ENCODE results near the gene BPIFB3.
"Not testable (repeated sequence)": the region's sequence is repeated elsewhere in the genome, so short reads cannot be mapped to it uniquely, and the experiment has no call there.

The BPIFB3 gene

GRCh38 chr20:33083544-33084340, 30.0 kb downstream of the BPIFB3 start:
- DNase-seq (ENCODE audit: low read depth in 4 of 4, low spot score in 1 of 4), result no peak

- DNase-seq (ENCODE audit: low read depth in 4 of 4, low spot score in 1 of 4), result no peak
Measured at GRCh38 chr20:33084722-33085121, 31.0 kb downstream of the BPIFB3 start.

- no peak for DNase-seq (ENCODE audit: low read depth in 4 of 4, low spot score in 1 of 4)
Measured at GRCh38 chr20:33086052-33086722, 32.5 kb downstream of the BPIFB3 start.

- no peak for DNase-seq (ENCODE audit: low read depth in 4 of 4, low spot score in 1 of 4)
Measured at GRCh38 chr20:33091147-33091546, 37.4 kb downstream of the BPIFB3 start.

- DNase-seq (ENCODE audit: low read depth in 4 of 4, low spot score in 1 of 4), result no peak
Measured at GRCh38 chr20:33091693-33092092, 38.0 kb downstream of the BPIFB3 start.

DNA sequence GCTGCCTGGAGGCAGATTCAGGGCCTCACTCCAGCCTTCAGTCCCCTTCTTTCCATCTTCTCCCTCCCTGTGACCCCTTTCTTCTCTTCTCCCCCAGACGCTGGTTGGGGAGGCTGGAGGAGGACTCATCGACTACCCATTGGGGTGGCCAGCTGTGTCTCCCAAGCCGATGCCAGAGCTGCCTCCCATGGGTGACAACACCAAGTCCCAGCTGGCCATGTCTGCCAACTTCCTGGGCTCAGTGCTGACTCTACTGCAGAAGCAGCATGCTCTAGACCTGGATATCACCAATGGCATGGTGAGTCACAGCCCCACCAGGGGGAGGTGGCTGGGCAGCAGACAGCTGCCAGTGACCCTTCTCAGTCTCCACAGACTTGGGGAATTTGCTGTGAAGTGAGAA, 38.7 kb downstream of the BPIFB3 start:
- DNase-seq (ENCODE audit: low read depth in 4 of 4, low spot score in 1 of 4), result no peak

DNA sequence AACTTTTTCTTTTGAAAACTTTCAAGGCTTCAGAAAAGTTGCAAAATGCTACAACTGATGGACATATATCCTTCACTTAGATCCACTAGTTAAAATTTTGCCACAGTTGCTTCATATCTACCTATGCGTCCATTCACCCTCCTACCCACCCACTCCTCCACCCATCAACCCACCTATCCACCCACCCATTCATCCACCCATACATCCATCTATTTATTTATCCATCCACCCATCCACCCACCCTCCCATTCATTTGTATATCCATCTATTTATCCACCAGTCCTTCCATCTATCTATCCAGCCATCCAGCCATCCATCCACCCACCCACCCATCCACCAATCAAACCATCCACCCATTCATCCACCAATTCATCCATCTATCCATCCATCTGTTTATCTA, 39.4 kb downstream of the BPIFB3 start:
- DNase-seq (ENCODE audit: low read depth in 4 of 4, low spot score in 1 of 4), result no peak

GRCh38 chr20:33093582-33093981, 39.9 kb downstream of the BPIFB3 start:
- no peak for DNase-seq (ENCODE audit: low read depth in 4 of 4, low spot score in 1 of 4)

GRCh38 chr20:33095249-33095648, 41.5 kb downstream of the BPIFB3 start:
- no peak for DNase-seq (ENCODE audit: low read depth in 4 of 4, low spot score in 1 of 4)

- DNase-seq (ENCODE audit: low read depth in 4 of 4, low spot score in 1 of 4), result peak in 3 of 4 experiments; percentile 7 to 21 (median 8)
Measured at GRCh38 chr20:33095902-33096584, 42.3 kb downstream of the BPIFB3 start.

DNA sequence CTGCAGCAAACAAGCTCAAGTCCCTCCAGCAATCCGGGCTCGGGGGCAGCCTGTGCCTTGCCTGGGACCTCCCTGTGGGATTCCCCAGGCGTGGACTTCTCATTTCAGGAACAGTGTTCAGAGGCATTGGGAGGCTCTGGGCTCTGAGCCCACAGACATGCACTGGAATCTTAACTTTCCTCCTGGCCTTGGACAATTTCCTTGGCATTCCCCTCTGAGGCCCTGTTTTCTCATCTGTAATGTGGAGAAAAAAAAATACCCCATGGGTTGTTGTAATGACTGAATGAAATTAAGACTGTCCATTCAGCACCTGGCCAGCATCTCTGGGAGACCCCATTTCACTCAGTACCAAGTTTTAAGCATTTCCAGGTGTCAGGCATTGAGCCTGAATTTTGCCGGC, 43.3 kb downstream of the BPIFB3 start:
- DNase-seq (ENCODE audit: low read depth in 4 of 4, low spot score in 1 of 4), result no peak

DNA sequence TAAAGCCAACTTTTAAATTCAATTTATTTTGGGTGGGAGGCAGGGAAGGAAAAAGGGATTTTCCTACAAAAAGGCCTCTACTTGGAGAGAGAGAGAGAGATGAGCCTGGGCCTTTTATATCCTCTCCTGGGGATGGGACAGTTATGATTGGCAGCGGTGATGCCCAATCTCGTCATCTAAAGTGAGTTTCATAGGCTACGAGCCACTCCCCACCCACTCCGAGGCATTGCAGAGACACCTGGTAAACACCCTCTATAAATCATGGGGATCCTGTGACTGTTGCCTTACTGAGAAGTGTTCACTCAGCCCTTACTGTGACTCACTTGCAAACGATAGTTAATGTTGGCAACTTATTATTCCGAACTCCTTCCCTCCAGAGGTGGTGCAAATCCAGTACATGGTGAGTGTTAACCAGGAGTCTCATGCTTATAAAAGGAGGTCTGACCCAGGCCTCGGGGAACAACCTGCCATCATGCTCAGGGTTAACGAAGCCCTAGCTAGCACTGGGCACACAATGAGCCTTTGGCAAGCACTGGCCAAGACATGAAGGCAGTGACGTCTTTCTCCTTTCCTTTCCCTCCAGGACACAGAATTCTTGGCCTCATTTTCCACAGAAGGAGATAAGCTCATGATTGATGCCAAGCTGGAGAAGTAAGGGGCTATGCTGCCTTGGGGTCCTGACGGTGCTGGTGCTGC, 46.3 kb downstream of the BPIFB3 start:
- no peak for DNase-seq (ENCODE audit: low read depth in 4 of 4, low spot score in 1 of 4)

- DNase-seq (ENCODE audit: low read depth in 4 of 4, low spot score in 1 of 4), result no peak
Measured at GRCh38 chr20:33103556-33103955, 49.9 kb downstream of the BPIFB3 start.

DNA sequence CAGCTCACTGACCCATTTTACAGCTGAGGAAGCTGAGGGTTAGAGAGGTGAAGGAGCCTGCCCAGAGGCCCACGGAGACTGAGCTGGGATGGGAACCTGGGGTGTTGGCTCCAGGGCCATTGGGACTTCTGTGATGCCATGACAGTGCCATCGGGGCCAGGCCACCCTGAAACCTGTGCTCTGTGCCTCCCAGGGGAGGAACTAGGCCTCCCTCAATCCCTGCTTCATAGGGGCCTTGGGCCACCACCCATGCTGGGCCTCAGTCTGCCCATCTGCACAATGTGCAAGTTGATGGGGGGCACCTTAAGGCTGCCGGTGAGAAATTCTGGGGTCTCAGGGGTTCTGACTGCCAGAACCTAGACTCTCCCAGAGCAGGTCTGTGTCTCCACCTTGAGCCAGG, 50.6 kb downstream of the BPIFB3 start:
- DNase-seq (ENCODE audit: low read depth in 4 of 4, low spot score in 1 of 4), result no peak

DNA sequence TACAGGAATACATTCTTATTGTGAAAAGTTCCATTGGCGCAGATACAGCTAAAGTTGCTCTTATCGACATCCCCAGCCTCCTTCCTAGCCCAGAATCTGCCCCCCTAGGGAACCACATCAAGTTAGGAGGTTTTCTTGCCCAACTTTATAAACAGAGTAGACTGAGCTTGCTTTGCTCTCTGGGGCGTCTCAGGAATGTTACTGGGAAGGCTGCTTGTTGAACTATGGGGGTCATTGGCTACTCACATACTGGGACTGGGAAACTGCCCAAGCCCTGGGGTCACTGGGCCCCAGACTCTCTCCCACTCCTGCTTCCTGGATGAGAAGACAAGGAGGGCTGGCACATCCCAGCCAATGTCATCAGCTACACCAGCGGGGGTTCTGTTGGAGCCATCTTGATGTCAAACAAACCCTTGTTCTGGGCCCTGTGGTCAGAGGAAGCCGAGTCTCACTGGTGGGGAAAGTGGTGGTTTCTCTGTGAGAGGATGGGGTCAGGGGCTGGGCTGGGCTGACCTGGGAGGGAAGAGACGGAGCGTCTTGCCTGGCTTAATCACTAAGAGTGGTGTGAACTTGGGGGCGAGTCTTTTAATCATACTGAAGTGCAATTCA, 51.7 kb downstream of the BPIFB3 start:
- no peak for DNase-seq (ENCODE audit: low read depth in 4 of 4, low spot score in 1 of 4)

- not testable (repeated sequence) for DNase-seq (ENCODE audit: low read depth in 4 of 4, low spot score in 1 of 4)
Measured at GRCh38 chr20:33106058-33106620, 52.4 kb downstream of the BPIFB3 start.

DNA sequence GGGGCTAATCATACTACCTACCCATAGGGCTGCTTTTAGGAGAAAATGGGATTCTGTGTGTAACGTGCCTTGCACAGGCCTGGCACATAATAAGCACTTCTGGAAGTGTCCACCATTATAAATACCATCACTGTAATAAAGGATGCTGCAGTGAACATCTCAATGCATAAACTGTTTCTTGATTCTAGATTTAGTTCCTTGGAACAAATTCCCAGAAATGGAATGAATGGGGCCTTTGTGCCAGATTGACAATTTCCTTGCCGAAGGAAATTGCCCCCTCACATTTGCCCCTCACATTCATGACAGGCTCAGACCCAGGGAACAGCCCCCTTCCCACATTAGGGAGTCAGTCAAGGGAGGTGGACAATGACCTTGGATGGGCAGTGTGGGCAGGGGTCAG, 55.0 kb downstream of the BPIFB3 start:
- no peak for DNase-seq (ENCODE audit: low read depth in 4 of 4, low spot score in 1 of 4)

DNA sequence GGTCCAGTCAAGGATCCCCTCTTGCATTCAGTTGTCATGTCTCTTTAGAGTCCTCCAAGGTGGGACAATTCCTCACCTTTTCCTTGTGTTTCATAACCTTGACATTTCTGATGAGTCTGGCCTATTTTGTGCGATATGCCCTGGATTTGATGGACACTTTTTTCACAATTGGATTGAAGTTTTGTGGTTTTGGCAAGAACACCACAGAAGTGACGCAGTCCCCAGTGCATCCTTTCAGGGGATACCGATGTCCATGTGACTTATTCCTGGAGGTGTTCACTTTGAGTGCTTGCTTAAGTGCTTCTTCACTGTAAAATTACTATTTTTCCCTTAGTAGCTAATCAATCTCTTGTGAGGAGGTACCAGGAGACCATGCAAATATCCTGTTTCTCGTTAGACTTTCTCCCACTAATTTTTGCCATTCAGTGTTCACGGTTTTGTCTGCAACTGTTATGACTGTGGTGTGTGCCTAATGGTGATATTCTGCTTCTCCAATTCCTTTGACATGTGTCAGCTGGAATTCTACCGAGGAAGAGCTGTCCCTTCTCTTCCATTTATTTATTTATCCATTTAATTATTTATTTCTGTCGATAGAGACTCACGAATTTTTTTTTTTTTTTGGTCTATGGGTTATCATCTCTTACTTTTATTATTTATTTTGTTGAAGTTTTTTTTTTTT, 56.6 kb downstream of the BPIFB3 start:
- DNase-seq (ENCODE audit: low read depth in 4 of 4, low spot score in 1 of 4), result no peak

DNA sequence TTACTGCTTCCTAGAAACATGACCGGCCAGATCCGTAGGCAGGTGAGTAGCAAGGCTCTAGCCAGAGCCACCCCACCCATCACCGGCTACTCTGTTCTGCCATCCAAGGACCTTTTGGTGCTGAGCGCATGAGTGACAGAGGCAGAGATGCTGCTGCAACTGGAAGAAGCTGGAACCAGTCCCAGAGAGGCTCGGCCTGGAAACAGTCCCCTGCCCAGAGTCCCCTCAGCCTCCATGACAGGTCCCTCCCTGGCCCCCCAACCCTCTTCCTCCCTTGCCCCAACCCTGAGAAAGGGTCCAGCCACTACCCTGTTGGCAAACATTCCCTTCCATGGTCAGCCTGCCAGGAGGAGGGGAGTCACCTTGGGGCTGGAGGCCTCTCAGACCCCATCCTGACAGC, 57.6 kb downstream of the BPIFB3 start:
- DNase-seq (ENCODE audit: low read depth in 4 of 4, low spot score in 1 of 4), result no peak
